CD4-positive, alpha-beta T cell treated with Interferon gamma for 1 hour (primary cell): ENCODE results near the gene CSNK2A1.

ENCODE experiments used
- DNase-seq: peaks from one replicate; pipeline ENCODE4 v3.0.0-alpha.2; 2020

The CSNK2A1 gene

DNA sequence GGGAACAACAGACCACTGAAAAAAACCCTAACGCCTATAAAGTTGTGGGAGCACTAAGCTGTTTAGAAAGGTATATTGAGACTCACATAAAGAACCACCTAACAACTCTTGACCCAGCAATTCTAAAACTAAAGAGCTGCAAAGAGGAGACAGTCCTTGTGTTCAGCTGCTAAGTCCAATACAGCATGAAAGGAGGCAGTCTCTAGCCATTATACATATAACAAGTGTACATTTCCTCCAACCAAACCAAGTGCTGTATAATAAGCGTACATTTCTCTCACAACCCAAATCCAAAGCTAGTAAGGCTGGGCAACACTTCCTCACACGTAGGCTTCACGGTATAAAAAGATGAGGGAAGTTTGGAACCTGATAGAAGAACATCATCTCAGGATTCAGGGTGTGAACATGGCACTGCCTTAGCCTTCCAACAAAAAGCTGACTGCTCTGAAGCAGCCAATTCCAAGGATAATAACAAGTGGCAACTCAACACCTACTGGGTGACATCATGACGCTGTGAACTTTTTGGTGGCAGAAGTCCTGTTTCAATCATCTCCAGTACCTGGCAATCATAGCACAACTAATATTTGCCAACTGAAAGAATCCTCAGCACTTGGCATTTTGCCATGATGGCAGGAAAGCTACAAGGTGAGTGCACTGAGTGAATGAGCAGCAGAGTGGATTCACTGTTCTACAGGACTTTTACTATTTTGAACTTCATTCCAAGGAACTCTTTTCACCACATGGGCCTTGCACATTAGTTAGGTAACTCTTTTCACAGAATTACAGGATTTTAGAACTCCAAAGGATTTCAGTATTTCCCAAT, 97.9 kb downstream of the CSNK2A1 start:
- DNase-seq: no peak

DNA sequence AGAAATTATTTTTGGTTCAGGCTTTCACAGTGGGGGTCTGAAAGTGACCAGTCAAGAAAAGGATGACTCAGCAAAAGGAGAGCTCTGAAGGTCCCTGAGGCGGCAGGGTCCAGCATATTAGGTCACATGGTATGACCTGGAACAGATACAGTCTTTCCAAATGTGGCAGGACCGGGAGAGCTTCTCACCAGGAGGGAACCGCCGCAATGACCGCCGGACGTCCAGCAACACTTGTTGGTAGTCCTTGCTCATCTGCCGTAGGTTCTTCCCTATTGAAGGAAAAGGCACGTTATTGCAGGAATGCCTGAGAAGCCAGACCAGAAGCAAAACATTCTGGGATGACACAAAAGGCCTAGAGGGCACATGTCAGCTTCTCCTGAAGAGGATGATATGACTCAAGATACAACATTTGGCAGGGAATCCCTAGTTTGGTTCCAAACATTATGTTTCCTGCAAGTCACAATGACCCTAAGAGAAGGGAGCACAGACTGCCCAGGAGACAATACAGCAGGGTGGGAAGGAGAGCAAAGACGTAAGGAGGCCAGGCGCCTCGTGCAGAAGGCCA, 98.6 kb downstream of the CSNK2A1 start:
- no peak for DNase-seq

GRCh38 chr20:444117-444516, 99.5 kb downstream of the CSNK2A1 start:
- DNase-seq: no peak

- DNase-seq: no peak
These were observed 100.3 kb downstream of the CSNK2A1 start for GRCh38 chr20:443223-443775.

DNA sequence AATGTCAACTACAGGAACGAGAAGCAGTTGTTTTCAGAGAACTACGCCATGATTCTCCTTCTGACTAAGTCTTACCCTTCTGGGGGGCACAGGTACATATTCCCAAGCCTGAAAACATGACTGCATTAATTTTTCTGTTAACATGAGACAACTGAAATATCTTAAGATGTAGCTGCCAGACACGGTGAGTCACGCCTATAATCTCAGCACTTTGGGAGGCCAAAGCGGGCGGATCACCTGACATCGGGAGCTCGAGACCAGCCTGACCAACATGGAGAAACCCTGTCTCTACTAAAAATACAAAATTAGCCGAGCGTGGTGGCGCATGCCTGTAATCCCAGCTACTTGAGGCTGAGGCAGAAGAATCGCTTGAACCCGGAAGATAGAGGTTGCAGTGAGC, 103.0 kb downstream of the CSNK2A1 start:
- no peak for DNase-seq

DNA sequence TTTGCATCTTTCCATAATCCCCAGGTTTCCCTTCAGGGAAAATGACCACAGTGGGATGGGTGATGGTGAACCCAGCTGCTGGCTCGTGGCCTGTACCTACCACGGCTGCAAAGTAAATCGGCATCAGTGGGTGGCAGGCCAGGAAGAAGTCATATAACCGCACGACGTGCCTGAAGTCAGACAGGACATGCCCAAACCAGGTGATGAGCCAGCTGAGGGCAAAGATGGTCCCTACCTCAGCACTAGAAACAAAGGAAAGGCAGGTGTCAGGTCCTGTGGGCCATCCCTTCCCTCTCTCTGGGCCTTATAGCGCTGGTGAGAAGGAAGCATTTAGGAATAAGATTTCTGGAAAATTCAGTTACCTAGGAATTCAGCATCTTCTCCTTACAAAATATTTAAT, 103.4 kb downstream of the CSNK2A1 start:
- no peak for DNase-seq

DNA sequence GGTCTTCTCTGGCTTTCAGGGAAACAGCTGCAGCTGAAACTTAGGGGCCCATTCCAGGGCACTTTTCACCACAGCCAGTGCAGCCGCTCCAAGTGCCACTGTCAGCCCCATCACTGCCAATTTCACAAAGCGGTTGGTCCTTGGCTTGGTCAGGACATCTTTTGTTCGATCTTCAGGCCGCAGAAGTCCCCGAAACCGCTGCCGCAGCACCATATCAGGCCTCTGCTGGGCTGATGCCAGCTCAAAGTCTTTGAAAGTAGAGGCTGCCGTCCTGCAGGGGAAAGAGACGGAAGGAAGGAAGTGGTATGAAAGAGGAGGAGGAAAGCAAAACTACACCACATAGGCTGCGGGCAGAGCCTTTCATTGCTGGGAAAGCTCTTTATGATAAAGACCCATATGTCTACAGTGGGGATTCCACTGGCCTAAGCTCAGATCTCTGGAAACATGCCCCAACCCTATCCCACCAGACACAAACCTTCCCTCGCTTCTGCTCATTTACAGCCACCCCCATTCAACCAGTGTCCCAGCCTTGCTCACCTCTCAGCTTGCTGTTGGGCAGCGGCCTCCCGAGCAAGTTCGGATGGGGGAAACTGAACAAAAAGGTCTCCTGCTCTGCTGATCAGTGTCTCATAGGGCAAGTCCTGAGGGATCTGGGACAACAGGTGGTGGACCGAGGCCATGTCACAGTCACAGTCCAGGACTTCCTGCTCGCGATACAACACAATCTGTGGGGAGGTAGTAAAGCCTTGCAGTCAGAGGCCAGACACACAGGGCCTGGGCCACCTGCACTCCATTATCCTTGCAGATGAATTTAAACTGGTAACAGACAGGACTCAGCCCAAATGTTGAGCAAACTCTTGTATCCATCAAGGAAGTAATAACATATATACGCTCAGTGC, 104.8 kb downstream of the CSNK2A1 start:
- peak; percentile 41 for DNase-seq

- no peak for DNase-seq
These were observed 105.7 kb downstream of the CSNK2A1 start for GRCh38 chr20:437787-438486.

DNA sequence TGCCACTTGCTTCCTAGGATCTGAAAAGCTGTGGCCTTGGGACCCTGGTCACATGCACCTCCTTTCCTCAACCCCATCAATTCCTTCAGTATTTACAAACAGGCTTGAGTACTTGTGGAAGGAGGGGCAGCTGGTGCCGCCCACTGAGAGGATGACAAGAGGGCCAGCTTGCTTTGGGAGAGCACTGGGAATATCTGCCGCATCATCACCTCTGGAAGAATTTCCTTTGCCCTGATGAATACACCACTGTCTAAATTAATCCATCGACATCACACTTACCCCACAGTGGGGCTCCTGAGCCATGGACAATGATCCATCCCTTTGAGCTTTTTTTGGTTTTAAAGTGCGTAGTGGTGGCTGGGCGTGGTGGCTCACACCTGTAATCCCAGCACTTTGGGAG, 107.1 kb downstream of the CSNK2A1 start:
- no peak for DNase-seq

DNA sequence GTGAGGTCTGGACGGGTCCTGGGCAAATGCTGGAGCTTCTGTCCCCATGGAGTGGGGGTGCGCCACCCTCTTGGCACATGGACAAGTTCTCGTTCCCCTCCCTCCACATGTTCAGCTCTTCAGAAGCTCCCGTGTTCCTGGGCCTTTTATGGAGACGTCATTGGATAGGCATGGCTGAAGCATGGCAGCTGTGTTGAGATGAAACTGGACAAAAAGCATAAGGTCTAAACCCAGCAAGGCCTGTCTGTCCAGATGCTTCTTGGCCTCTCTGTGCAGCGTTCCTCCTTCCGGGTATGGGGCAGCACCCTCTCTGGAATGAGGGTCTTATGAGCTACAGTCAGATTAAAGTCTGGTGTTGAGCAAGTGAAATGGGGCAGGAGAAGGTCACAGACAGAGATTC, 108.0 kb downstream of the CSNK2A1 start:
- no peak for DNase-seq

DNA sequence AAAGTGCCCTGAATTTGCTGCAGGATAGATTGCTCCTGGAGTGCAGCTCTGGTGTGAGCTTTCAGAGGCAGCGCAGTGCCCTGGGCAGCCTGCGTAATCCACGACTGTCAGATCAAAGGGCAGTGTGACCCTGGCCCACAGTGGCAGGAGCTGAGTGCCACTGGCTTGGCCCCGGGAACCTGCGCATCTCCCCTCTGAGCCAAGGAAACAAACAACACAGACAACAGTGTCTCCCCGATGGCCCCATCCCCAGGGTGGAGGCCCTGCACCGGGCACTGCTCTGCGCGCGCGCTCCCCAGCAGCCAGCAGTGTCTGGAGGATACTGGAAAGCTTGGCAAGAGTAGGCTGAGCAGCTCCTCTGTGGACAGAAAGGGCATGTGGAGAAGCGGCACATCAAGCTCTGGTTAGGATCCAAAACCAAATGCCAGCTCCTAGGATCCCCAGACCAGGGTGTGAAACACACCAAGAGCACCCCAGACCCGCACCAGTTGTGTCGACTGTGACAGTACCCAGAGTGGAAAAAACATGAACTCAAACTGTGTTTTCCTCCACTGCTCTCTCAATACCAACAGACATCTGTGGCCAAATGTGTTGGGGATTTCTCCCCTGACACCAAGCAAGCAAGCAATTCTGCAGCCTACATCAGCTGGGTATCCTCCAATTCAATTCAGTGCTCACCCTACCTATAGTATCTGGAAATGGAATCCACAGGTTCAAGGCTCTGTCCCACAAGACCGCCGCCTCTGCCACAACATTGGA, 108.8 kb downstream of the CSNK2A1 start:
- DNase-seq: no peak

DNA sequence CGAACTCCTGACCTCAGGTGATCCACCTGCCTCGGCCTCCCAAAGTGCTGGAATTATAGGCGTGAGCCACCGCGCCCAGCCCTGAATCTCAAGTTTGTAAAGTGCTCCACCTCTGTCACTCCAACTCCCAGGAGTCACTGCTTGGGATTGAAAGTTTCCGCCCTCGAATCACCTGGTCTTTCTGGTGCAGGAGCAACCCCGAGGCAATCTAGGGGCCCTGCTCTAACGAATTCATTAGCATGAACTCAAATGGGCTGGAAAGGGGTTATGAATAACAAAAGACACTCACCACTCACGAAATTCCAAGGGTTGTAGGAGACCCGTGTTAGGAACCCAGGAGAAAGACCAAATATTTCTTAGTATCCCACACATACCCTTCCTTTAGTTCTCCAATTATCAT, 109.4 kb downstream of the CSNK2A1 start:
- DNase-seq: no peak

GRCh38 chr20:433300-433975, 110.2 kb downstream of the CSNK2A1 start:
- DNase-seq: peak; percentile 47

GRCh38 chr20:432677-433299, 110.8 kb downstream of the CSNK2A1 start:
- no peak for DNase-seq

DNA sequence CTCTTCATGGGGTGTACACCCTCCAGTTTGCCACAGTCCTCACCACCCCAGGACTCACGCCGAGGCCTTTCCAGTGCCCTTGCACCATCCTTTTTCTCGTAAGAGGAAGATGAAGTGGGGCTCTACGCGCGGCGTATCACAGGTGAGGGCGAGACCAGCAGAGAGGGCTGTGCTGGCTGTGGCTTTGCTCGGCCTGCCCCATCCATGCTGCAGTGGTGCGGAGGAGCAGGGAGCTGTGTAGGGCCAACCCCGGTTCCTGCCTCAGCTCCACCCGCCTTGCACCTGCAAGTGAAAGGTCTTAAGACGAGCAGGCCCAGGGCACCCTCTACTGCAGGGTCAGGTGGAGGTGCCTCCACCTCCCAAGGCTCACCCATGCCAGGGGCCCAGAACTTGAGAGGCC, 111.4 kb downstream of the CSNK2A1 start:
- DNase-seq: no peak

GRCh38 chr20:431012-431904, 112.3 kb downstream of the CSNK2A1 start:
- peak; percentile 30 for DNase-seq

GRCh38 chr20:430091-430999, 113.2 kb downstream of the CSNK2A1 start:
- no peak for DNase-seq

DNA sequence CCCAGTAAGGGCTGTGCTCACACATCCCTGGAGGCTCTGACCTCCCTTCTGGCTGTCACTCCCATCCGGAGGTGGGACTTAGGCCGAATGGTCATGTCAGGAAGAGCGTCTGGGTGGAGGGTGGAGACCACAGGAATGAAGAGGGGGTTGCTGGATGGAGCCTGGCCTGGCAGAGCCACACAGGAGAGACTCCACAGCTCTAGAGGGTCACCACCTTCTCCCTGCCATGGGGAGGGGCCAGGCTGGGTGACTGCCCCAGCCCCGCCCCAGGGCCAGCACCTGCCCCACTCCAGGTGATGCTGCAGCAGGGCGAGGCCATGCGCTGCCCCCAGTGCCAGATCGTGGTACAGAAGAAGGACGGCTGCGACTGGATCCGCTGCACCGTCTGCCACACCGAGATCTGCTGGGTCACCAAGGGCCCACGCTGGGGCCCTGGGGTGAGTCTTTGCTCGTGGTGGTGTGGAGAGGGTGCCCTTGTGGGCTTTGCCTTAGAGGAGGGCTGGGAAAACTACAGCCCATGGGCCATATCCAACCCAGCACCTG, 114.9 kb downstream of the CSNK2A1 start:
- no peak for DNase-seq
